Stimulated activated CD8-positive, alpha-beta memory T cell treated with anti-CD3 and anti-CD28 coated beads, Interleukin-15, amount 100 ng/mL, for 4 hours (primary cell): Measurements from ENCODE around the gene CFAP210.
"Not testable (repeated sequence)": the region's sequence is repeated elsewhere in the genome, so short reads cannot be mapped to it uniquely, and the experiment has no call there.

ENCODE experiments used
- DNase-seq, 2 donors: peaks; one replicate each; pipeline ENCODE4 v3.0.0-alpha.2; 2020; ENCODE audit warnings: low read depth in 2 of 2

CFAP210 gene

GRCh38 chr2:169712791-169713227, 18.6 kb upstream of the CFAP210 start:
- no peak for DNase-seq

GRCh38 chr2:169711751-169712509, 17.7 kb upstream of the CFAP210 start:
- no peak for DNase-seq

- DNase-seq = no peak
These were observed 15.8 kb upstream of the CFAP210 start for GRCh38 chr2:169709981-169710380.

DNA sequence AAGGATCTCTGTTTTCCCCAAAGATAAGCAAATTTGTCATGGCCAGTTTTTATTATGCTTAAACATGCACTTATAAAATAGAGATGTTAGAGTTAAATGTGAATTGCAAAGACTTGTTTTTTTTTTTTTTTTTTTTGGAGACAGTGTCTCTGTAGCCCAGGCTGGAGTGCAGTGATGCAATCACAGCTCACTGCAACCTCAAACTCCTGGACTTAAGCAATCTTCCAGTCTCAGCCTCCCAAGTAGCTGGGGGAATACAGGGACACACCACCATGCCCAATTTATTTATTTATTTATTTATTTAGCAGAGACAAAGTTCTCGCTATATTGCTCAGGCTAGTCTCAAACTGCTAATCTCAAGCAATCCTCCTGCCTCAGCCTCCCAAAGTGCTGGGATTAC, 15.1 kb upstream of the CFAP210 start:
- no peak for DNase-seq

GRCh38 chr2:169707626-169708025, 13.4 kb upstream of the CFAP210 start:
- no peak for DNase-seq

- no peak for DNase-seq
These were observed 11.7 kb upstream of the CFAP210 start for GRCh38 chr2:169705927-169706326.

- no peak for DNase-seq
These were observed 10.0 kb upstream of the CFAP210 start for GRCh38 chr2:169704160-169704708.

- DNase-seq = no peak
These were observed 8.8 kb upstream of the CFAP210 start for GRCh38 chr2:169702996-169703395.

- DNase-seq = not testable (repeated sequence)
These were observed 5.0 kb upstream of the CFAP210 start for GRCh38 chr2:169699173-169699572.

- DNase-seq = no peak
These were observed 2.2 kb upstream of the CFAP210 start for GRCh38 chr2:169696381-169696780.

- no peak for DNase-seq
These were observed 672 bp upstream of the CFAP210 start for GRCh38 chr2:169694894-169695260.

DNA sequence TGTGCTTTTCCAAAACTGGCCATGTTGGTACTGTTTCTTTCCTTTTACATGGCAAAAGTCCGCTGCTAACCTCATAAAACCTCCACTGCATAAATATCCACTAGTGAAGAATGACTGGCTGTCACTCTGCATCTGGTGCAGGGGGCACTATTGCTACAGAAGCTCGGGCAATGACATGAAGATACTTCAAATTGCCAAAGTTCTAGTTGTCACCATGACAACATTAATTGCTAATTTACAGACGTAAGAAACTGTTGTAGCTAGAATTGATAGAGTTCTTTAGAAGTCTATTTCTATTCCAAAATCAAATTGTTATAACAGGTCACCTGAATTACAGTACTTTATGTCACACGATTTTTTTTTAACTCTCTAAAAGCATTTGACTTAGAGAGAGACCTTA, 845 bp downstream of the CFAP210 start:
- no peak for DNase-seq

DNA sequence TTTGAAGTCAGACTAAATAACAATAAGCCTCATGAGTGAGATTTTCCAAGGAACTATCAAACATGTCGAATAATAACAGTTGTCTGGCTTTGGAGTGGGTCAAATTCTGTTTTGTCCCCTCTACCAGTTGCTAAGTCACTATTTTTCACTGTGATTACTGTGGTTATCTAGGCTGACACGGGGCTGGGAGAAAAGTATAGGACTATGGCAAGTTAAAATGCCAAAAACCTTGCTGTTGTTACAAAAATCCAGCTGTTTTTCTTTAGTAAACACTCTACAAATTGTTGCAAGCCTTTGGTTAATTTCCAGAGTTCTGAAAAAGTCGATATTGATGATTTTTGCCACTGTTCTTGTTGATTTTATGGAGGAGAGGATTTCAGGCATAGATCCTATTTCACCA, 1.5 kb downstream of the CFAP210 start:
- DNase-seq = no peak

- DNase-seq = no peak
These were observed 3.2 kb downstream of the CFAP210 start for GRCh38 chr2:169690958-169691357.

DNA sequence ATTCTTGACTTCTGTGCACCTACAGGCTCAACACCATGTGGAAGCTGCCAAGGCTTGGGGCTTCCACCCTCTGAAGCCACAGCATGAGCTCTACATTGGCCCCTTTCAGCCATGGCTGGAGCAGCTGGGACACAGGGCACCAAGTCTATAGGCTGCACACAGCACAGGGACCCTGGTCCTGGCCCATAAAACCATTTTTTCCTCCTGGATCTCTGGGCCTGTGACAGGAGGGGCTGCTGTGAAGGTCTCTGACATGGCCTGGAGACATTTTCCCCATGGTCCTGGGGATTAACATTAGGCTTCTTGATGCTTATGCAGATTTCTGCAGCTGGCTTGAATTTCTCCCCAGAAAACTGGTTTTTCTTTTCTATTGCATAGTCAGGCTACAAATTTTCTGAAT, 6.3 kb downstream of the CFAP210 start:
- DNase-seq = not testable (repeated sequence)

DNA sequence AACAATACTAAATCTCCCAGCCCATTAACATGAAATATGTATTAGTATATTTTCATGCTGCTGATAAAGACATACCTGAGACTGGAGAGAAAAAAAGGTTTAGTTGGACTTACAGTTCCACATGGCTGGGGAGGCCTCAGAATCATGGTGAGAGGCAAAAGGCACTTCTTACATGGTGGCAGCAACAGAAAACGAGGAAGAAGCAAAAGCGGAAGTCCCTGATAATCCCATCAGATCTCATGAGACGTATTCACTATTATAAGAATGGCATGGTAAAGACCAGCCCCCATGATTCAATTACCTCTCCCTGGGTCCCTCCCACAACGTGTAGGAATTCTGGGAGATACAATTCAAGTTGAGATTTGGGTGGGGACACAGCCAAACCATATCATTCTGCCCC, 7.4 kb downstream of the CFAP210 start:
- not testable (repeated sequence) for DNase-seq

DNA sequence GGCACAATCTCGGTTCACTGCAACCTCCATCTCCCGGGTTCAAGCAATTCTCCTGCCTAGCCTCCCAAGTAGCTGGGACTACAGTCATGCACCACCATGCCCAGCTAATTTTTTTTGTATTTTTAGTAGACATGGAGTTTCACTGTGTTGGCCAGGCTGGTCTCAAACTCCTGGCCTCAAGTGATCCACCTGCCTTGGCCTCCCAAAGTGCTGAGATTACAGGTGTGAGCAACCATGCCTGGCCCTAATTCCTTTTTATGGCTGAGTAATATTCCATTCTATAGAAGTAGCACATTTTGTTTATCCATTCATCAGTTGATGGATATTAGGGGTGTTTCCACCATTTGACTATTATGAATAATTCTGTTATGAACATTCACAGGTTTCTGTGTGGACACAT, 9.5 kb downstream of the CFAP210 start:
- not testable (repeated sequence) for DNase-seq

DNA sequence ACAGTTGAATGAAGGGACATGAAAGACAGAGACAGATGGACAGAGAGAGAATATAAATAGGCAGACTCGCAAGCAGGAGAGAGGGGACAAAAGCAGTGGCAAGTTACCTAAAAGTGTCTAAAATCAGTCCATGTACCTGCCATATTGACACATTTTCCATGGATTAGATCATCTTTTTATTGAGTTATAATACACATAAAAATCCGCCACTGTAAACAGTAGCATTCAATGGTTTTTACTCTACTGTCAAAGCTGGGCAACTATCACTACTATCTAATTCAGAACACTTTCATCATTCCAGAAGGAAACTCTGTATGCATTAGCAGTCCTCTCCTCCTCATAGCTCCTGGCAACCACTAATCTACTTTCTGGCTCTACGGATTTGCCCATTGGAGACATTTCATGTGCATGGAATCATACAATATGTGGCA, 10.1 kb downstream of the CFAP210 start:
- DNase-seq = no peak

DNA sequence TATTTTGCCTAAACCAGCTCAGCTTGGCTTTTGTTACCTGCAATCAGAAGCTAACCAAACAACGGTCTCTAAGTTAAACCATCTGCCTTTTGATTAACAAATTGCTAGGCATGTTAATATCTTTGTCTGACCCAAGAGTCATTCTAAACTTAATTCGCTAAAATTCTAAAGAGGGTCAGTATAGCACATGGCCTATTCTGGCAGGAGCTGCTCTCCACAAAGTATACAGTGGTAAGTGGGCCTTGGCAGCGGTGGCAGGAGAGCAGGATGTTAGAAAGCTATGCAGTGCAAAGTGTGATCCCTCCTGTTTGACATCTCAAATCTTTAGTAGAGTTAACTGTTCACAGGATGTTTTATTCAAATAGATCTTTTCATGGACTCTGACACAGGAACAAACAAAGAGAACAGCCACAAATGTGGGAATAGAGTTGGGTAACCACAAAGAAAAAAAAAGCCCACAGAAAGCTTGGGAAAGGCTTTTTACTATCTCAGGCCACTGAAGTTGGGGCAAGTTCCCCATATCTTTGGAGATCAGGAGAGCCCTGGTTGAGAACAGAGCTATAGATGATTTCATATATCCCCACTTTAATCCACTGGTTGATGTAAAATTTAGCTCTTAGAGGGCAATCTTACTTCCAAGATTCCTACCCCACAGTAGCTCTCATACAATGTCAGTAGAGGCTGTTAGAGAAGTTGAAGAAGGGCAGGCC, 10.6 kb downstream of the CFAP210 start:
- no peak for DNase-seq

- DNase-seq = no peak
These were observed 11.2 kb downstream of the CFAP210 start for GRCh38 chr2:169683054-169683424.

GRCh38 chr2:169676850-169677249, 17.4 kb downstream of the CFAP210 start:
- no peak for DNase-seq

DNA sequence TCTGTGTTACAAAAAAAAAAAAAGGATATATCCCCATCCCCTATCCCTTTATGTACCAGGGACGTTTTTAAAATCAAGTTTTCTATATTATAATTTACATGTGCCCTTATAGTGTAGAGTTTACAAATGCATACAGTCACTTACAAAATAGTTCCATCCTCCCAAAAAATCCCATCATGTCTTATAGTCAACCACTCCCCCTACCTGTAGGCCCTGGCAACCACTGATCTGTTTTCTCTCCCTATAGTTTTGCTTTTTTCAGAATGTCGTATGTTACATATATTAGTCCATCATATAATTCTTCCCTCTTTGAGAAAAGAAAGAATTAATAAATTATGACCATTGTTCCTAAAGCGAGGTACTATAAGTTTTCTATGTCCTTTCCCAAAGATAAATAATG, 17.8 kb downstream of the CFAP210 start:
- DNase-seq = no peak

GRCh38 chr2:169673921-169674320, 20.3 kb downstream of the CFAP210 start:
- no peak for DNase-seq
